Keratinocyte (primary cell): Measurements from ENCODE around the gene CEP152. TPM values are rescaled to one million over a fixed set of nuclear protein-coding genes. Genes with fewer than 3 reads are reported as not detected.
A peak's percentile ranks its signal among the peaks of the same experiment; 100 is the strongest.

Experiments used
- DNase-seq: peaks from one replicate; pipeline ENCODE4 v3.0.0-alpha.2; 2011; ENCODE audit warnings: low read depth, missing footprints, low spot score
- FAIRE-seq: peaks from 2 replicates; lab custom pipeline; 2011; peaks lifted over from hg19 to GRCh38; lab: Jason Lieb, UNC
- H2AFZ ChIP-seq: 2 replicates; pipeline ENCODE4 v1.6.0; 2012; ENCODE audit warnings: low read length, control low read depth, inconsistent platforms; ENCODE audit not compliant: control insufficient read depth
- H3K27ac ChIP-seq: 2 replicates; pipeline ENCODE4 v1.5.1; 2011; ENCODE audit warnings: low read length; ENCODE audit not compliant: control insufficient read depth, insufficient read depth
- H3K27me3 ChIP-seq: 3 replicates; pipeline ENCODE4 v1.6.0; 2011; ENCODE audit warnings: low read length; ENCODE audit not compliant: control insufficient read depth, insufficient read depth; ENCODE audit errors: extremely low read depth
- H3K36me3 ChIP-seq, 2 experiments: 2 replicates in 1 of 2; 3 replicates in 1 of 2; pipeline ENCODE4 v1.5.1; 2011; ENCODE audit warnings: low read length in 2 of 2, mild to moderate bottlenecking in 1 of 2; ENCODE audit not compliant: control insufficient read depth in 2 of 2, insufficient read depth in 2 of 2; ENCODE audit errors: extremely low read depth in 1 of 2
- H3K4me1 ChIP-seq: 3 replicates; pipeline ENCODE4 v1.5.1; 2011; ENCODE audit warnings: low read length; ENCODE audit not compliant: control insufficient read depth, insufficient read depth; ENCODE audit errors: extremely low read depth
- H3K4me2 ChIP-seq: 3 replicates; pipeline ENCODE4 v1.6.0; 2011; ENCODE audit warnings: low read depth, low read length; ENCODE audit not compliant: control insufficient read depth, insufficient read depth; ENCODE audit errors: extremely low read depth
- H3K4me3 ChIP-seq, 3 experiments: fragments of 200-600 bp in 1 of 3; sonication (generic) in 1 of 3; 2 replicates in 2 of 3; 3 replicates in 1 of 3; pipeline ENCODE4 v1.5.1; 2011 to 2016; ENCODE audit warnings: low read length in 3 of 3, mild to moderate bottlenecking in 3 of 3, control low read depth in 2 of 3, inconsistent platforms in 1 of 3, low read depth in 1 of 3, mixed read lengths in 1 of 3, mixed run types in 1 of 3, moderate library complexity in 1 of 3; ENCODE audit not compliant: control insufficient read depth in 2 of 3, insufficient read depth in 2 of 3; ENCODE audit errors: extremely low read depth in 1 of 3
- H3K79me2 ChIP-seq: 2 replicates; pipeline ENCODE4 v1.6.0; 2012; ENCODE audit warnings: low read length; ENCODE audit not compliant: control insufficient read depth, insufficient read depth
- H3K9ac ChIP-seq: 3 replicates; pipeline ENCODE4 v1.6.0; 2011; ENCODE audit warnings: low read length; ENCODE audit not compliant: control insufficient read depth, insufficient read depth; ENCODE audit errors: extremely low read depth
- H3K9me1 ChIP-seq: 3 replicates; pipeline ENCODE4 v1.6.0; 2011; ENCODE audit warnings: low read length; ENCODE audit not compliant: control insufficient read depth, insufficient read depth; ENCODE audit errors: extremely low read depth
- H3K9me3 ChIP-seq: 2 replicates; pipeline ENCODE4 v1.5.1; 2012; ENCODE audit warnings: low read depth, low read length; ENCODE audit not compliant: control insufficient read depth
- H4K20me1 ChIP-seq: 3 replicates; pipeline ENCODE4 v1.6.0; 2011; ENCODE audit warnings: low read length; ENCODE audit not compliant: control insufficient read depth, insufficient read depth; ENCODE audit errors: extremely low read depth
- CTCF ChIP-seq, 3 experiments: IDR thresholded peaks in 1 of 3; conservative IDR thresholded peaks in 1 of 3; optimal IDR thresholded peaks in 1 of 3; 2 replicates in 2 of 3; 3 replicates in 1 of 3; pipeline versions ENCODE3 to v1.5.1; 2011; ENCODE audit warnings: low read length in 3 of 3, mild to moderate bottlenecking in 3 of 3, moderate library complexity in 2 of 3, control low read depth in 1 of 3, inconsistent platforms in 1 of 3; ENCODE audit not compliant: insufficient read depth in 2 of 3; ENCODE audit errors: extremely low read depth in 1 of 3
- EZH2 ChIP-seq: IDR thresholded peaks from one replicate; pipeline ENCODE4 v1.6.1; 2012; ENCODE audit warnings: inconsistent platforms, mild to moderate bottlenecking, low read length, moderate library complexity
- dilution Hi-C: fragments of 300-500 bp; cut with MboI; formaldehyde crosslinking; loops from one replicate; pipeline ENCODE4 v1.7.0; 2020; ENCODE audit warnings: low sequenced_read_pairs; ENCODE audit not compliant: extremely low pct_ligation_motif_present
- polyA plus RNA-seq, 5 experiments: library from polyadenylated mRNA; depleted of rRNA in 3 of 5; stranded (reverse) in 3 of 5; stranded (forward) in 1 of 5; unstranded in 1 of 5; fragments of >200 nt; gene quantifications; 1 replicate in 1 of 5; 2 replicates in 3 of 5; 3 replicates in 1 of 5; pipeline versions ENCODE4 v1.2.1 to v1.2.3, GENCODE V29; 2011 to 2012; ENCODE audit warnings: missing spikeins in 2 of 5, low read depth in 1 of 5, low replicate concordance in 1 of 5

The CEP152 gene
- polyA plus RNA-seq, 1 donor (not counting 4 experiments of a cell fraction or from before 2014, with no cell fraction given): 4.0 TPM

- Histone ChIP-seq H3K4me2 (no peak overlapping the region), H3K9me1 (no peaks in the 10 kb centered on the region), H3K4me3 (no peak overlapping the region), H2AFZ (no peak overlapping the region), H3K4me1 (peaks cover 31% of the 10 kb centered on the region), H3K27me3 (no peaks in the 10 kb centered on the region), H4K20me1 (no peaks in the 10 kb centered on the region), H3K27ac (no peak overlapping the region), H3K36me3 (no peaks in the 10 kb centered on the region), H3K9ac (no peak overlapping the region), H3K9me3 (no peaks in the 10 kb centered on the region), H3K79me2 (no peaks in the 10 kb centered on the region)
- TF ChIP-seq EZH2: no peak
- no peak for TF ChIP-seq CTCF (optimal IDR thresholded peaks at IDR 0.05 in 1 of 3, IDR thresholded peaks at IDR 0.05 in 1 of 3, conservative IDR thresholded peaks at IDR 0.05 in 1 of 3; ENCODE audit: extremely low read depth in 1 of 3, insufficient read depth in 2 of 3, low read length in 3 of 3)
- dilution Hi-C loops: no loop called here
- FAIRE-seq (peak; percentile 32), DNase-seq (no peak)
Observed at GRCh38 chr15:48693484-48693883, 117.4 kb downstream of the CEP152 start.

- dilution Hi-C loops: no loop called here
- H3K9me1 ChIP-seq: no peaks in the 10 kb centered on the region
- no peaks in the 10 kb centered on the region for H3K9me3 ChIP-seq
- H3K27ac ChIP-seq: no peak overlapping the region
- DNase-seq (no peak), FAIRE-seq (no peak)
- no peaks in the 10 kb centered on the region for H4K20me1 ChIP-seq
- no peak for TF ChIP-seq CTCF (optimal IDR thresholded peaks at IDR 0.05 in 1 of 3, IDR thresholded peaks at IDR 0.05 in 1 of 3, conservative IDR thresholded peaks at IDR 0.05 in 1 of 3; ENCODE audit: extremely low read depth in 1 of 3, insufficient read depth in 2 of 3, low read length in 3 of 3)
- no peak for TF ChIP-seq EZH2
- H3K79me2 ChIP-seq: no peaks in the 10 kb centered on the region
- no peaks in the 10 kb centered on the region for H3K27me3 ChIP-seq
- no peak overlapping the region for H3K4me2 ChIP-seq
- no peak overlapping the region for H3K4me3 ChIP-seq
- no peak overlapping the region for H2AFZ ChIP-seq
- peaks cover 9% of the 10 kb centered on the region for H3K4me1 ChIP-seq
- no peaks in the 10 kb centered on the region for H3K36me3 ChIP-seq
- H3K9ac ChIP-seq: no peak overlapping the region
Observed at GRCh38 chr15:48688493-48688892, 122.4 kb downstream of the CEP152 start.

Other genes with a start within 250 kb of the CEP152 start
- 3.1 to 4.8 TPM (median 3.5 TPM) in 3 replicates for gene FBN1, start 165.4 kb downstream of the CEP152 start, polyA plus RNA-seq
- gene EID1, start 67.1 kb upstream of the CEP152 start, polyA plus RNA-seq: 99.0 to 125 TPM (median 120 TPM) in 3 replicates
- 0.61 to 0.94 TPM (median 0.87 TPM) in 3 replicates for gene SHC4, start 152.8 kb upstream of the CEP152 start, polyA plus RNA-seq
- 8.5 to 15.4 TPM (median 14.8 TPM) in 3 replicates for gene SECISBP2L, start 235.4 kb upstream of the CEP152 start, polyA plus RNA-seq